NCI-H1694 treated with DMSO at 0.1 percent for 48 hours (cell line): ENCODE results near the gene SDHA.
"Not testable (repeated sequence)": the region's sequence is repeated elsewhere in the genome, so short reads cannot be mapped to it uniquely, and the experiment has no call there.

ENCODE experiments used
- DNase-seq: peaks from one replicate; lab custom pipeline; 2025; lab: John Stamatoyannopoulos, UW

The SDHA gene

GRCh38 chr5:198516-199196, 19.5 kb upstream of the SDHA start:
- DNase-seq = no peak

GRCh38 chr5:199197-199949, 18.7 kb upstream of the SDHA start:
- DNase-seq = no peak

- no peak for DNase-seq
Observed at GRCh38 chr5:199950-200645, 18.0 kb upstream of the SDHA start.

DNA sequence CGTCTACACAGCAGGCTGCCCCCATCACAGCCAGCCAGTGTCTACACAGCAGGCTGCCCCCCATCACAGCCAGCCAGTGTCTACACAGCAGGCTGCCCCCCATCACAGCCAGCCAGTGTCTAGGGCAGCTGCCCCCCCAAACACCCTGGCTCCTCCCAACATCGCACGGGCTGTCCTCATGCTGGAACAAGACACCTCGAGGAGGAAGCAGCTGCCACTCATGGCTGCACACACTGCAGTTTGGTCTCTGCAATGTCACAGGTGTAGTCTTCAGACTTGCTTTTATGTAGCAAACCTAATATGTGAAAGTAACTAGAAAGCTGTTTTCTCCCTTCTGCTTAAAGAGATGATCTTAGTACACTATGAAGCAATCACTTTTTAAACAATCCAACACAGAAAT, 17.1 kb upstream of the SDHA start:
- no peak for DNase-seq

- DNase-seq = no peak
Observed at GRCh38 chr5:201672-202071, 16.4 kb upstream of the SDHA start.

DNA sequence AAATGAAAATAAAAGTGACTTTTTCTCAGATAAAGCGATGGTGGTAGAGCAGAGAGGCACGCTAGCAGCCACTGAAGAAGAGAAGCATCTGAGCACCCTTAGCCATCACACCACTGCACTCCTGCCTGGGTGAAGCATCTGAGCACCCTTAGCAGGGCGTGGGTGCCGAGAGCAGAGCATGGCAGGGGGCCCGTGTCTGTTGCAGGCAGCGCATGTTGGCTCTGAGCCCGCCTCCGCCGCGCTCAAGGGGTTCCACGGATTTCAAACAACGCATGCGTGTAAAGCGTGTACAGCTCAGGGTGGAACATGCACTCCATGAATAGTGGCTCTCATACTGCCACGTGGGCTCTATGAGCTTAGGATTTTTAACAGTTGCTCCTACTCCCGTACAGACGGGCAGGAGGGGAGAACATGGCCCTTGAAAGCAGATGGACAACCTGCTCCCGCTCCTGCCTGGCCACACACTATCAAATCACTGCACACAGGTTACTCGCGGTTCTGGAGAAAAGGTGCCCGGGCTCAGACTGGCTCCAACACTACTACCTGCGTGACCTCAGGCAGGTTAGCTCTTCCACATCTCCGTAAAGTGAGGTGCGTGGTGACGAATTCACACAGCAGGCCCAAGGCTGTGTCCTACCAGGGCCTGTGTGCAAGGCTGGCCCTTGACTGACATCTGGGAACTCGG, 14.7 kb upstream of the SDHA start:
- no peak for DNase-seq

DNA sequence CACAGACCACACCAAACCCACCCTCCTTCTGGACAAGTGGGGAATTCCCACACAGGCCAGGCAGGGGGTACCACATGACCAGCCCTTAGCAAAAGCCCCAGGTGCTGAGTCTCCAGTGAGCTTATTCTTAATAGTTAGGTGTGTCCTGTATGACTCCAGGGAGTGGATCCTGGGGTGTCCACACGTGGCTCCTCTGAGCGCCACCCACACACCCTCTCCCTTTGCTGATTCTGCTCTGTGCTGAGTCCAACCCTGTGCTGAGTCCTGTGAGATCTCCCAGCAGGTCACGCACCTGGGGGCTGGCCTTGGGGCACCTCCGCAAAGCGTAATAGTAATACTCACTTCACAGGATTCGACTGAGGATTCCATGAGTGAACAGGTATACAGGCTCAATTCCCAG, 14.1 kb upstream of the SDHA start:
- DNase-seq = no peak

DNA sequence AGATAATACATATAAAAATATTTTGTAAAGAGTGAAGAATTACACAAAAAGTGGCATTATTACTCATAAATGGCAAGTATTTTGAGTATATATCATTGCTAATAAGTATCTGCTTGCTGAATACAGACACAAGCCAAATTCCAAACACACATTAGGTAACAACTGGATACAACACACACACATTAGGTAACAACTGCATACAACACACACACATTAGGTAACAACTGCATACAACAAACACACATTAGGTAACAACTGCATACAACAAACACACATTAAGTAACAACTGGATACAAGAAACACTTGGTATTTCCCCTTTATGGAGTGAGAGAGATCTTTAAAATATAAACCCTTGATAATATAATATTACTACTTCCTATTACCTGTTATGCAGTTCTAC, 13.7 kb upstream of the SDHA start:
- no peak for DNase-seq

DNA sequence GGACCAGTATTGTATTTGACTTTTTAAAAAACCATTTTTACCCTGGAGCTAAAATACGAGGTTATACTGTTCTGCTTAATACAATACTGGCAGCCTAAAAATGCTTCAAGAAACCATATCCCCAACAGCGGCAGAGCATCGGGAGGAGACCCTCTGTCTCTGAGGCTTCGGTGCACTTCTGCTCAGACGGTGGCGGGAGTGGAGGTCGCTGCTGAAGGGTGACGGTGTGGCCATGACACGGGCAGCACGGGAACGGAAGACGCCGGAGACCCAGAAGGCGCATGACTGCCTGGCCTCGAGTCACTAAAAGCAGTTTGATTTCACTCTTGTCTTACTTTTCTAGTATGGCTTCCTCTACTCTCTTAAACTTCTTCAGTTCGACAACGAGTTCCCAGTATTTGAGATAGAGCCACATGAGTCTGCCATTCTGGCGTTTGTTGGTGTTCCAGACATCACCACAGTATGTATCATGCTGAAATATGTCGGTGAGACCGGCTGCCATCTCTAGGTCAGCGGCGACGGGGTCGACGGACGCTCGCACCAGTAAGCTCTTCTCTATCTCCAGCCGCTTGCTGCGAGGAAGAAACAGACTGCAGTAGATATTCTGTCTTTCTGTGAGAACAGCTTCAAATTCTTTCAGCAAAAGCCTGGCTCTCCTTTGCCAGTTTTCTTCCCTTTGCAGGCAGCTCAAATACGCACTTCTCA, 13.0 kb upstream of the SDHA start:
- DNase-seq = no peak

GRCh38 chr5:206406-206805, 11.7 kb upstream of the SDHA start:
- no peak for DNase-seq

DNA sequence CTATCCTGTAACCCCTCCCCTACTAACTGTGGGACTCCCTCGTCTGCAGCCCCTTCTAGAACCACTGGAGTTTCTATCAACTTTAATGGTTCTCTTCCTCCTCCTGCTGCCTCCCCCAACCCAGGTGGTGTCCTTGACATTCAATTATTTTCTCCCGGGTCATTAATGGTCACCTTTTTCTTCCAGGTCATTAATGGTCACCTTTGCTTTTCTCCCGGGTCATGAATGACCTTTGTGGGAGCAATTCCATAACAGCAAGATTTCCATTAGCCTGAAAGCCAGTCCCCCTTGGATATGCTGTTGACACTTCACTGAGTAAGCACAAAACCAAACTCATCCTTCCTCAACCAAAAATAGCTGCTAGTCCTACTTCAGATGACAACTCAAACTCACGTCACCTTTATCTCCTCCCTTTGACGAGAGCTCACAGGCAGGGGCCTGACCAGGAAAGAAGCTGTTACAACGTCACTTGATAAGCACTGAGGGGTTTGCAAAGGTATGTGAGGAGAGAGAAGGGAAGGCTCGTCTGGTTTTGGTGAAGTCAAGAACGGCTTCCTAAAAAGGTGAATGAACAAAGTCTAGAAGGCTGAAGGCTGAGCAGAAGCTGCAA, 11.1 kb upstream of the SDHA start:
- DNase-seq = no peak

DNA sequence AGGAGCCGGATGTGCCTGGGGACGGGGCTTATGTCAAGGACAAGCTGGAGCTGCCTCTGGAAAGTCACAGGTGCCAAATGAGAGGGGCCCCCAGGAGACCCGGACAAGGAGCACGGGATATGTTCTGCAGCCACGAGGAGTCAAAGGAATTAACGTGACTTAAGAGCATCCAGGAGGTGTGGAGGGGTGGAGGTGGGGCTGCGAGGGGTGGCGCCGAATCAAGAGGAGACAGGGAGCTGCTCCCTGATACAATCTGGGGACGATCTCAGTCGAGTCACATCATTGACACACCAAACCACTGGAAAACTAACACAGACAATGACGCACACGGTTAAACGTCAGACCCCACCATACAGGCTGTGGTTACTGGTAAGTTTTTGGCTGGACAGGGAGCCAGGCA, 10.5 kb upstream of the SDHA start:
- no peak for DNase-seq

- DNase-seq = no peak
Observed at GRCh38 chr5:208449-209114, 9.5 kb upstream of the SDHA start.

GRCh38 chr5:213803-214395, 4.2 kb upstream of the SDHA start:
- DNase-seq = no peak

DNA sequence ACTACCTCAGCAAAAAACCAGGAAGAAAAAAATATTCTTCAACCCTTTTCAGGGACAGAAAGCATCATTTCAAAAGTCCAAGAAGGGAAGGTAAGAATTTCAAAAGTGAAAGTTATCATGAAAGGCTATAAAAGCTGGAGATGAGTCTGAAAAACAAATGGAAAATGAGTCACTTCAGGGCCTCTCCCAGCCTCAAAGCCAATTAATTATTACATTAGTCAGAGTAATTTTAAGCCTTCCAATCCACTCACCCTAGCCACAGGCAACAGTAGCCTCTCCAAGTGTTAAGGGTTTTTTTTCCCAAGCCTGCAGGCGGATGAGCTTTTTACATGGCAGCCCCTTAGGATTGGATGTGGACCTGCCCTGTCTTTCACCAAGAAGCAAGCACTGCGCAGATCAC, 2.9 kb upstream of the SDHA start:
- DNase-seq = not testable (repeated sequence)

GRCh38 chr5:216076-216475, 2.0 kb upstream of the SDHA start:
- not testable (repeated sequence) for DNase-seq

DNA sequence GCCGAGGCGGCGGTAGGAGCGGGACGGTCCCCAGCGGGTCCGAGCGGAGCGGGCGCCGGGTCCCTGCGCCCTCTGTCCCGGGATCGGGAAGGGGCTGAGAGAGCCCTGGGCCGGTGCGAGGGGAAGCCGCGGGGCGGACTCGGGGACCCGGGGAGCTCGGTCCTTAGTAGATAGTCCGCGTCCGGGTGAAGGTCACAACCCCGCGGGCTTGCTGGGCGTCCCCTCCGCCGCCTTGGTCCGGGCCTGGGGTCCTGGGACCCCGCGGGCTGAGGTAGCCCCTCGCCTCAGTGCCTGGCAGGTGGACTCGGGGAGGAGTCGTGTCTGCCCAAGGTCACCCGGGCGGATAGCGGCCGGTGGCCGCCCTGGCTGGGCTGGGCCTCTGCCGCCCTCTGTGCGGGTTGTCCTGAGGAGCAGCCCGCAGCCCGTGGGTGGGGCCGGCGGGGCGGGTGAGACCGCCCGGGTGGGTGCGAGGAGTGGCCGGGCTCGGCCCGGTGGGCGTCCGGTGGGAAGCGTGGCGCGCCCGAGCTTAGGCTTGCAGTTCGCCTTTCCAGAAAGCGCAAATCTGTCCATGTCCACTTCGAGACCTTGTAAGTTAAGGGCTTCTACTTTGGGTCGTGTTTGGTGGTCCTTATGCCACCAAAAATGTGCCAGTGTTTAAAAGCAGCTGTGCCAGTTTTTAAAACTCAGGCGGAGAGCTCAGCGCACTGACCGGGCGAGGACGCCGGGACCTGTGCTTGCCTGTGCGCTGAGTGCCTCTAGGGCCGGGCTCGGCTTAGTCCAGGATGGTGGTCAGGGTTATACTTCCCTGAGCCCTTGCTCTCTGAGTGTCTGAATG, 554 bp downstream of the SDHA start:
- no peak for DNase-seq

GRCh38 chr5:219460-219863, 1.3 kb downstream of the SDHA start:
- no peak for DNase-seq

- DNase-seq = no peak
Observed at GRCh38 chr5:219991-220390, 1.9 kb downstream of the SDHA start.
